NB4 (cell line): Measurements from ENCODE around the gene CCDC88C.

Source experiments
- POLR2A ChIP-seq: IDR thresholded peaks from 2 replicates; pipeline ENCODE4 v1.6.1; 2011; ENCODE audit warnings: mild to moderate bottlenecking; ENCODE audit not compliant: insufficient read length; ENCODE audit errors: extremely low read depth
- TF ChIP-seq, protein P1 (sequence below): IDR thresholded peaks from 2 replicates; pipeline ENCODE4 v1.6.1; 2011; ENCODE audit warnings: low read depth, low read length

DNA sequence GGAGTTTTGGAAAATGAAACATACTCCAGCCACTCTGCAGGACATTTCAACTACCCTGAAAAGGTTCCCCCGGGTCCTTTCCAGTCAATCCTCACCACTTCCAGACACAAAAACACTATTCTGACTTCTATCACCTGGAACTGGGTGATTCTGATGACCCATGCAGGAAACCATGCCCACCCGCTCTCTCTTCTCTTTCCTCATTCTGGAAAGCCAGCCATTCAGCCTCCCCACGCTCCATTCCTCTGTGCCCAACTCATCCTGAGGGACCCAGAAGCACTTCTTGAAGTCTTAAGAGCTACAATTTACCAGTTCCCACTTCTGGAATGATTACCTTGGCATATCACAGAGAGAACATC is 3.2 kb downstream of the CCDC88C start:
- no peak for TF ChIP-seq POLR2A
- TF ChIP-seq, protein P1, sequence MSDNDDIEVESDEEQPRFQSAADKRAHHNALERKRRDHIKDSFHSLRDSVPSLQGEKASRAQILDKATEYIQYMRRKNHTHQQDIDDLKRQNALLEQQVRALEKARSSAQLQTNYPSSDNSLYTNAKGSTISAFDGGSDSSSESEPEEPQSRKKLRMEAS: no peak
